B cell (primary cell): ENCODE measurements around the gene RNF213. TPM values are rescaled to one million over a fixed set of nuclear protein-coding genes. Genes with fewer than 3 reads are reported as not detected.

Experiments
- ATAC-seq: fragments of 200-7000 bp; cut with Tn5 transposase; one replicate; pipeline ENCODE4 v1.10.0; 2021; ENCODE audit warnings: low read depth, mild to moderate bottlenecking, moderate number of reproducible peaks, moderate library complexity
- CTCF ChIA-PET: fragments of 350-600 bp; sonication (Branson Sonifier 250); formaldehyde crosslinking; loops from one replicate; lab custom pipeline; 2021; ENCODE audit warnings: antibody characterized with exemption, inconsistent platforms; lab: Charles Lee
- POLR2A ChIA-PET: fragments of 350-600 bp; sonication (Branson Sonifier 250); formaldehyde crosslinking; loops from one replicate; lab custom pipeline; 2021; ENCODE audit warnings: antibody characterized with exemption; lab: Charles Lee
- DNase-seq: peaks from one replicate; pipeline ENCODE4 v3.0.0; 2013
- H2AFZ ChIP-seq: 2 replicates; pipeline ENCODE4 v1.6.1; 2012; ENCODE audit warnings: mild to moderate bottlenecking, low read depth, low read length; ENCODE audit not compliant: insufficient read depth, poor library complexity, severe bottlenecking
- H3K27ac ChIP-seq, 2 donors: 1 replicate in 1 of 2; 2 replicates in 1 of 2; pipeline ENCODE4 v1.5.1; 2012 to 2013; ENCODE audit warnings: low read length in 2 of 2, mild to moderate bottlenecking in 2 of 2, moderate library complexity in 1 of 2
- H3K27me3 ChIP-seq, 4 experiments: fragments of 200-600 bp in 1 of 4; sonication (generic) in 1 of 4; replicated peaks in 1 of 4; 1 replicate in 2 of 4; 2 replicates in 2 of 4; pipeline versions ENCODE4 v1.6.1 to v1.7.0; 2013 to 2016; ENCODE audit warnings: low read length in 3 of 4, mild to moderate bottlenecking in 2 of 4, mixed read lengths in 1 of 4, moderate library complexity in 1 of 4; ENCODE audit not compliant: insufficient read depth in 4 of 4, control insufficient read depth in 3 of 4; ENCODE audit errors: control extremely low read depth in 1 of 4
- H3K36me3 ChIP-seq, 2 experiments: replicated peaks in 1 of 2; 1 replicate in 1 of 2; 2 replicates in 1 of 2; pipeline versions ENCODE4 v1.6.1 to v1.7.1; 2013; ENCODE audit warnings: low read length in 1 of 2; ENCODE audit not compliant: insufficient read depth in 2 of 2, control insufficient read depth in 1 of 2; ENCODE audit errors: control extremely low read depth in 1 of 2, extremely low read depth in 1 of 2
- H3K4me1 ChIP-seq, 2 donors: fragments of 200-600 bp in 1 of 2; sonication (generic) in 1 of 2; 1 replicate in 1 of 2; 2 replicates in 1 of 2; pipeline versions ENCODE4 v1.5.1 to v1.6.1; 2013 to 2017; ENCODE audit warnings: low read length in 2 of 2; ENCODE audit not compliant: control insufficient read depth in 2 of 2, insufficient read depth in 2 of 2
- H3K4me2 ChIP-seq: replicated peaks from 2 replicates; pipeline ENCODE3; 2012; ENCODE audit warnings: mild to moderate bottlenecking, low read depth, low read length; ENCODE audit not compliant: poor library complexity, severe bottlenecking
- H3K4me3 ChIP-seq, 5 experiments: fragments of 200-600 bp in 1 of 5; sonication (generic) in 1 of 5; 1 replicate in 3 of 5; 2 replicates in 2 of 5; pipeline versions ENCODE4 v1.5.1 to v1.7.0; 2011 to 2016; ENCODE audit warnings: low read length in 4 of 5, mild to moderate bottlenecking in 4 of 5, low read depth in 2 of 5, control low read depth in 1 of 5, moderate library complexity in 1 of 5; ENCODE audit not compliant: insufficient read depth in 1 of 5; ENCODE audit errors: control extremely low read depth in 1 of 5, extremely low read depth in 1 of 5
- H3K79me2 ChIP-seq: fragments of 200-600 bp; sonication (generic); one replicate; pipeline ENCODE4 v1.6.0; 2016; ENCODE audit warnings: low read length; ENCODE audit not compliant: control insufficient read depth, insufficient read depth
- H3K9ac ChIP-seq: fragments of 200-600 bp; sonication (generic); 2 replicates; pipeline ENCODE4 v1.6.1; 2017; ENCODE audit warnings: mild to moderate bottlenecking, low read length, moderate library complexity
- H3K9me3 ChIP-seq, 3 donors: one replicate each; pipeline versions ENCODE4 v1.6.1 to v1.7.1; 2013; ENCODE audit warnings: low read length in 2 of 3; ENCODE audit not compliant: control insufficient read depth in 2 of 3, insufficient read depth in 1 of 3; ENCODE audit errors: control extremely low read depth in 1 of 3
- H4K20me1 ChIP-seq: 2 replicates; pipeline ENCODE4 v1.6.0; 2012; ENCODE audit warnings: mild to moderate bottlenecking, low read length; ENCODE audit not compliant: insufficient read depth, control insufficient read depth, poor library complexity, severe bottlenecking
- H3K27ac Mint-ChIP-seq: one replicate; pipeline ENCODE4 v1.8.0; 2021; ENCODE audit warnings: mixed read lengths
- H3K27me3 Mint-ChIP-seq: one replicate; pipeline ENCODE4 v1.8.0; 2021; ENCODE audit warnings: mixed read lengths
- H3K4me1 Mint-ChIP-seq: one replicate; pipeline ENCODE4 v1.8.0; 2021; ENCODE audit warnings: mixed read lengths
- H3K4me3 Mint-ChIP-seq: one replicate; pipeline ENCODE4 v1.8.0; 2021; ENCODE audit warnings: mixed read lengths
- H3K9me3 Mint-ChIP-seq: one replicate; pipeline ENCODE4 v1.8.0; 2022; ENCODE audit warnings: mixed read lengths; ENCODE audit not compliant: insufficient read depth
- EZH2 ChIP-seq: IDR thresholded peaks from 2 replicates; pipeline ENCODE4 v1.6.1; 2012; ENCODE audit warnings: borderline replicate concordance, low read depth, mild to moderate bottlenecking, moderate library complexity, low read length; ENCODE audit not compliant: insufficient read depth, poor library complexity, severe bottlenecking
- WGBS: methylation state at CpG from one replicate; pipeline ENCODE4 v1.1.5; 2013; ENCODE audit warnings: missing lambda C conversion rate; ENCODE audit not compliant: insufficient coverage; 5-methylcytosine and 5-hydroxymethylcytosine counted together
- intact Hi-C: fragments of 100-400 bp; cut with micrococcal nuclease; formaldehyde crosslinking; loops from one replicate; pipeline ENCODE4 v1.10.0; 2022
- polyA plus RNA-seq: library from polyadenylated mRNA; depleted of rRNA; stranded (reverse); fragments of >200 nt; gene quantifications from 2 replicates; pipeline ENCODE4 v1.2.3, GENCODE V29; 2012
- total RNA-seq, 2 donors: library from RNA; stranded (reverse); fragments of 120-200 nt in 1 of 2; gene quantifications; 1 replicate in 1 of 2; 2 replicates in 1 of 2; pipeline versions ENCODE4 v1.2.3 to v1.2.4, GENCODE V29; 2013 to 2022
- TF ChIP-seq, protein P1 (sequence below): fragments of 200-600 bp; IDR thresholded peaks from one replicate; pipeline ENCODE4 v1.8.0; 2022; ENCODE audit warnings: antibody characterized with exemption, mild to moderate bottlenecking

The RNF213 gene
- total and polyA plus RNA-seq, 2 donors (not counting 1 experiment from before 2014, with no cell fraction given), result 121 to 287 TPM

DNA sequence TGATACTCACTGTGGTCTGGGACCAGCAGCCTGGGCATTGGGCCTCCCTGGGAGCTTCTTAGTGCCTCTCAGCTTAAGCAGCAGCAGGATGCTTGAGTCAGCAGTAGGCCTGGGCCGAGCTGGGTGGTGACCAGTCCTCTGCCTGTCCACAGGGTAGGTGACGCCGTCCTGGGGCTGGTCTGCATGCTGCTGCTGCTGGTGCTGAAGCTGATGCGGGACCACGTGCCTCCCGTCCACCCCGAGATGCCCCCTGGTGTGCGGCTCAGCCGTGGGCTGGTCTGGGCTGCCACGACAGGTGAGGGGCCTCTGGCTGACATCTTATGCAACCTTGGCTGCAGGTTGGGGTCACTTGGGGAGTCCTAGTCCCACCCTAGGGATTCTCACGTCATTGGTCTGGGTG, 33.0 kb upstream of the RNF213 start:
- Mint-ChIP-seq H3K27ac (no peak overlapping the region), H3K4me1 (no peaks in the 10 kb centered on the region), H3K27me3 (no peaks in the 10 kb centered on the region), H3K9me3 (peaks cover 4% of the 10 kb centered on the region), H3K4me3 (no peak overlapping the region)
- Histone ChIP-seq H3K27me3 (peaks cover 0 to 2% (median 0%) of the 10 kb centered on the region in 4 experiments), H3K27ac (no peak overlapping the region), H3K9ac (no peak overlapping the region), H3K79me2 (no peaks in the 10 kb centered on the region), H3K4me1 (no peaks in the 10 kb centered on the region), H3K4me3 (no peak overlapping the region), H3K36me3 (no peaks in the 10 kb centered on the region), H2AFZ (no peak overlapping the region), H3K4me2 (no peak overlapping the region), H3K9me3 (peaks cover 0 to 11% (median 10%) of the 10 kb centered on the region in 3 donors), H4K20me1 (no peaks in the 10 kb centered on the region)
- POLR2A ChIA-PET, result no interaction called here
- ATAC-seq (no peak), DNase-seq (no peak)
- WGBS, result 92% methylated on average over 10 of the region's 11 CpGs
- CTCF ChIA-PET, result interaction anchor here (0.9 kb wide), 1 partner anchor 26 kb away, joined by 3 read pairs; no protein-coding TSS in a partner anchor
- intact Hi-C loops, result no loop called here
- TF ChIP-seq, protein P1, sequence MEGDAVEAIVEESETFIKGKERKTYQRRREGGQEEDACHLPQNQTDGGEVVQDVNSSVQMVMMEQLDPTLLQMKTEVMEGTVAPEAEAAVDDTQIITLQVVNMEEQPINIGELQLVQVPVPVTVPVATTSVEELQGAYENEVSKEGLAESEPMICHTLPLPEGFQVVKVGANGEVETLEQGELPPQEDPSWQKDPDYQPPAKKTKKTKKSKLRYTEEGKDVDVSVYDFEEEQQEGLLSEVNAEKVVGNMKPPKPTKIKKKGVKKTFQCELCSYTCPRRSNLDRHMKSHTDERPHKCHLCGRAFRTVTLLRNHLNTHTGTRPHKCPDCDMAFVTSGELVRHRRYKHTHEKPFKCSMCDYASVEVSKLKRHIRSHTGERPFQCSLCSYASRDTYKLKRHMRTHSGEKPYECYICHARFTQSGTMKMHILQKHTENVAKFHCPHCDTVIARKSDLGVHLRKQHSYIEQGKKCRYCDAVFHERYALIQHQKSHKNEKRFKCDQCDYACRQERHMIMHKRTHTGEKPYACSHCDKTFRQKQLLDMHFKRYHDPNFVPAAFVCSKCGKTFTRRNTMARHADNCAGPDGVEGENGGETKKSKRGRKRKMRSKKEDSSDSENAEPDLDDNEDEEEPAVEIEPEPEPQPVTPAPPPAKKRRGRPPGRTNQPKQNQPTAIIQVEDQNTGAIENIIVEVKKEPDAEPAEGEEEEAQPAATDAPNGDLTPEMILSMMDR, result no peak
- TF ChIP-seq EZH2, result no peak

DNA sequence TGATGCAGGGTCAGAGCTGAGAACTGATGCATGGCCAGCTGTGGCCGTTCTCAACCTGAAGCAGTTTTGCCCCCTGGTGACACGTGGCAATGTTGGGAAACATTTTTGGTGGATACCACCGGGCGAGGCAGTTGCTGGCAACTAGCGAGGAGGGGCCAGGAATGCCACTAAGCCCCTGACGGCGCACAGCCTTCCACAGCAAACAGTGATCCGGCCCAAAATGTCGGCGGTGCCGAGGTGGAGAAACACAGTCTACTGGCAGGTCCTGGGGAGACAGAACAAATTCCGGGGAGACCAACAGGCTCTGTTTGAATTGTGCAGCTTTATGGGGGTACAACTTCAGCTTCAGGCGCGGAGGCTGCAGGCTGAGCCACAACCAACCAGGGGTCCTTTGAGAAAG, 32.2 kb upstream of the RNF213 start:
- CTCF ChIA-PET, result interaction anchor here (0.6 kb wide), 1 partner anchor 1638 kb away, joined by 3 read pairs; no protein-coding TSS in a partner anchor

More for the DNA sequence above, 32.2 kb upstream of the RNF213 start:
- Histone ChIP-seq H4K20me1 (no peaks in the 10 kb centered on the region), H3K27ac (no peak overlapping the region), H3K27me3 (peaks cover 0 to 2% (median 0%) of the 10 kb centered on the region in 4 experiments), H3K4me1 (no peaks in the 10 kb centered on the region), H3K36me3 (no peaks in the 10 kb centered on the region), H3K79me2 (no peaks in the 10 kb centered on the region), H3K4me2 (no peak overlapping the region), H2AFZ (no peak overlapping the region), H3K9me3 (peaks cover 0 to 18% (median 17%) of the 10 kb centered on the region in 3 donors), H3K4me3 (no peak overlapping the region), H3K9ac (no peak overlapping the region)
- POLR2A ChIA-PET, result no interaction called here
- Mint-ChIP-seq H3K27ac (no peak overlapping the region), H3K9me3 (peaks cover 5% of the 10 kb centered on the region), H3K4me3 (no peak overlapping the region), H3K4me1 (no peaks in the 10 kb centered on the region), H3K27me3 (no peaks in the 10 kb centered on the region)
- no peak for DNase-seq
- TF ChIP-seq EZH2, result no peak
- TF ChIP-seq, protein P1, result no peak
- ATAC-seq, result no peak
- intact Hi-C loops, result no loop called here
- WGBS, result 88% methylated on average over 14 of the region's 14 CpGs
